ENCODE results near the gene KCNK17. TPM values are rescaled to one million over a fixed set of nuclear protein-coding genes. Genes with fewer than 3 reads are reported as not detected.

KCNK17 gene
- total RNA-seq, 1 experiment from 2014 or later = not detected

- TF ChIP-seq CTCF (IDR thresholded peaks at IDR 0.05 in 2 of 3, conservative IDR thresholded peaks at IDR 0.05 in 1 of 3; ENCODE audit: borderline replicate concordance in 1 of 3, insufficient read depth in 1 of 3, low read depth in 2 of 3, low read length in 2 of 3) (no peak), FOSL1 (IDR thresholded peaks at IDR 0.05; ENCODE audit: low read depth) (no peak), ATF3 (IDR thresholded peaks at IDR 0.05) (no peak), CEBPB (IDR thresholded peaks at IDR 0.05; ENCODE audit: low read depth) (no peak), ZNF274 (IDR thresholded peaks at IDR 0.05; ENCODE audit: low read depth, low read length) (no peak)
These were observed 3.0 kb upstream of the KCNK17 start (continued) for GRCh38 chr6:39317256-39317655.

- Histone ChIP-seq H3K27me3 (ENCODE audit: insufficient read depth, low read length) (no peaks in the 10 kb centered on the region; the same call in 1 of the 2 replicates), H3K79me2 (ENCODE audit: insufficient read depth, low read length) (no peaks in the 10 kb centered on the region), H3K9me3 (ENCODE audit: control insufficient read depth in 1 of 2, insufficient read depth in 1 of 2, low read depth in 1 of 2, low read length in 2 of 2) (no peaks in the 10 kb centered on the region), H3K4me2 (ENCODE audit: low read length) (no peak overlapping the region), H3K36me3 (ENCODE audit: control insufficient read depth in 1 of 2, insufficient read depth in 2 of 2, low read length in 2 of 2) (no peaks in the 10 kb centered on the region), H3K4me1 (ENCODE audit: control insufficient read depth in 1 of 2, insufficient read depth in 2 of 2, low read length in 2 of 2) (no peaks in the 10 kb centered on the region), H4K20me1 (ENCODE audit: insufficient read depth) (no peaks in the 10 kb centered on the region), H3K27ac (ENCODE audit: low read depth, low read length) (no peak overlapping the region), H2AFZ (ENCODE audit: low read depth, low read length, poor library complexity, severe bottlenecking) (no peak overlapping the region), H3K9ac (ENCODE audit: low read length) (no peak overlapping the region), H3K4me3 (replicated peaks in 1 of 2; ENCODE audit: low read depth in 1 of 2, low read length in 2 of 2) (no peak overlapping the region), H3K9me2 (ENCODE audit: insufficient read depth) (no peaks in the 10 kb centered on the region)
- POLR2A ChIA-PET = no interaction called here
- no peak for TF ChIP-seq SIN3A (IDR thresholded peaks at IDR 0.05; ENCODE audit: low read depth)
- TF ChIP-seq EZH2phosphoT487 (IDR thresholded peaks at IDR 0.05; ENCODE audit: borderline replicate concordance) = no peak
- no peak for TF ChIP-seq FOSL1 (IDR thresholded peaks at IDR 0.05; ENCODE audit: low read depth)
- no peak for TF ChIP-seq REST (IDR thresholded peaks at IDR 0.05; ENCODE audit: low read depth)
- no peak for TF ChIP-seq RAD21 (IDR thresholded peaks at IDR 0.05; ENCODE audit: low read depth)
- no peak for TF ChIP-seq ZFX (IDR thresholded peaks at IDR 0.05)
- no peak for TF ChIP-seq POLR2A (IDR thresholded peaks at IDR 0.05; ENCODE audit: borderline replicate concordance, extremely low read depth, insufficient read depth, insufficient read length)
- TF ChIP-seq ATF3 (IDR thresholded peaks at IDR 0.05) = no peak
- ATAC-seq (no peak), DNase-seq (ENCODE audit: low read depth, low spot score) (no peak)
- no TSS peak for BruUV-seq (replicated peaks)
- CTCF ChIA-PET = no interaction called here
- RAD21 ChIA-PET (ENCODE audit: low non-redundant PET in 1 of 2, low total read pairs in 2 of 2, uncharacterized antibody in 2 of 2, unreplicated experiment in 2 of 2) = no interaction called here
- intact Hi-C loops (cut with micrococcal nuclease) = loop anchor here (5.0 kb wide), 1 partner anchor 211 kb away; no protein-coding TSS in a partner anchor
These were observed 520 bp downstream of the KCNK17 start for GRCh38 chr6:39313526-39314272.
